OCI-LY7 (cell line): Measurements from ENCODE around the gene SRCIN1.

Experiments
- EZH2phosphoT487 ChIP-seq: fragments of 200-600 bp; sonication (generic); IDR thresholded peaks from 2 replicates; pipeline ENCODE4 v1.6.1; 2018; ENCODE audit warnings: low read depth, borderline replicate concordance, mild to moderate bottlenecking, mixed run types, antibody characterized with exemption, low read length, moderate library complexity, mixed read lengths
- TF ChIP-seq, protein P1 (sequence below): fragments of 200-600 bp; sonication (generic); conservative IDR thresholded peaks from 2 replicates; pipeline ENCODE4 v1.5.1; 2014; ENCODE audit warnings: mild to moderate bottlenecking, antibody characterized with exemption, low read length, moderate library complexity, mixed read lengths

DNA sequence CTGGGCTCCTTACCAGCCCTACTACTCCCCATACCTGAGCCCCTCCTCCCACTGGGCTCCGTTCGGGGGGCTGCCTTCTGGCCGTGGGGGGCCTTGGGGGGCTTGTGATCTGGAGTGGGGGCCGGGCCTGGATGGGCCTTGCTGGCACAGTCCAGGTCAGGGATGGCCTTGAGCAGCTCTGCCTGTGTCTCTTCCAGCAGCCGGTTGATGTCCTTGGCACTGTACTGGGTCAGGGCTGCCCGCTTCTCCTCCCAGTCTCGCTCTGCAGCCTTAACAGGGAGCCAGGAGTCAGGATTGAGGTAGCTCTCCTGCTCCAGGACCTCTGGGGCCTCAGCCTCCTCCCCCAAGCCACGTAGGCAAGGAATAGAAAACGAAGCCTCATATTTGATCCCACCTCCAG is 54.6 kb downstream of the SRCIN1 start:
- TF ChIP-seq, protein P1, sequence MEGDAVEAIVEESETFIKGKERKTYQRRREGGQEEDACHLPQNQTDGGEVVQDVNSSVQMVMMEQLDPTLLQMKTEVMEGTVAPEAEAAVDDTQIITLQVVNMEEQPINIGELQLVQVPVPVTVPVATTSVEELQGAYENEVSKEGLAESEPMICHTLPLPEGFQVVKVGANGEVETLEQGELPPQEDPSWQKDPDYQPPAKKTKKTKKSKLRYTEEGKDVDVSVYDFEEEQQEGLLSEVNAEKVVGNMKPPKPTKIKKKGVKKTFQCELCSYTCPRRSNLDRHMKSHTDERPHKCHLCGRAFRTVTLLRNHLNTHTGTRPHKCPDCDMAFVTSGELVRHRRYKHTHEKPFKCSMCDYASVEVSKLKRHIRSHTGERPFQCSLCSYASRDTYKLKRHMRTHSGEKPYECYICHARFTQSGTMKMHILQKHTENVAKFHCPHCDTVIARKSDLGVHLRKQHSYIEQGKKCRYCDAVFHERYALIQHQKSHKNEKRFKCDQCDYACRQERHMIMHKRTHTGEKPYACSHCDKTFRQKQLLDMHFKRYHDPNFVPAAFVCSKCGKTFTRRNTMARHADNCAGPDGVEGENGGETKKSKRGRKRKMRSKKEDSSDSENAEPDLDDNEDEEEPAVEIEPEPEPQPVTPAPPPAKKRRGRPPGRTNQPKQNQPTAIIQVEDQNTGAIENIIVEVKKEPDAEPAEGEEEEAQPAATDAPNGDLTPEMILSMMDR = no peak
- no peak for TF ChIP-seq EZH2phosphoT487
